Measurements from ENCODE around the gene ZGPAT. TPM values are rescaled to one million over a fixed set of nuclear protein-coding genes. Genes with fewer than 3 reads are reported as not detected.
A peak's percentile ranks its signal among the peaks of the same experiment; 100 is the strongest.
"Not testable (repeated sequence)": the region's sequence is repeated elsewhere in the genome, so short reads cannot be mapped to it uniquely, and the experiment has no call there.

The ZGPAT gene
- total RNA-seq (10 to 100 TPM; 42.9 to 49.9 (median 45.4) TPM), polyA plus RNA-seq (10 to 100 TPM; 47.5 to 82.1 TPM), total RNA-seq (17.1 reads per million, percentile 47 among the genes with 10 or more reads in this experiment)

GRCh38 chr20:63707558-63708300 lies at the start of gene ZGPAT, which contains the start of gene ARFRP1:
Gene ZGPAT (plus strand): TSS chr20:63708039. CDS start chr20:63708581, 542 bp downstream.
Gene ARFRP1 (minus strand): TSS chr20:63707976. CDS start chr20:63707091, 885 bp downstream.
- Mint-ChIP-seq H3K27ac (peak within 1 kb of the TSS; percentile 82 to 97 (median 87)), H3K4me3 (peak within 1 kb of the TSS; percentile 86 to 95 (median 90)), H3K36me3 (peaks cover 15 to 37% (median 24%) of the 10 kb centered on the region in 5 donors), H3K4me1 (peaks cover 33 to 62% (median 46%) of the 10 kb centered on the region in 7 donors), H3K27me3 (no peaks in the 10 kb centered on the region), H3K9me3 (peaks cover 0 to 5% (median 0%) of the 10 kb centered on the region in 11 donors)
- ChIA-PET CTCF (interaction anchor here (0.6 to 2.7 kb wide), 16 partner anchors 9 to 359 kb away, joined by 3 to 27 read pairs (median 4); partner anchors contain the start of genes LIME1, PRPF6, PTK6 and SLC2A4RG), POLR2A (interaction anchor here (0.7 to 5.1 kb wide), 23 partner anchors 10 to 372 kb away, joined by 3 to 137 read pairs (median 4); partner anchors contain the start of genes GMEB2, LIME1, OPRL1 and PPDPF)
- Histone ChIP-seq H3K4me3 (ENCODE audit: low read length) (peak within 1 kb of the TSS; percentile 91), H3K4me1 (ENCODE audit: control insufficient read depth in 2 of 2, insufficient read depth in 2 of 2, low read length in 2 of 2) (peaks cover 22 to 30% of the 10 kb centered on the region in 2 donors), H3K27ac (ENCODE audit: low read depth, low read length) (peak within 1 kb of the TSS; percentile 81), H3K9me3 (ENCODE audit: control insufficient read depth in 2 of 3, low read length in 3 of 3) (no peaks in the 10 kb centered on the region), H3K27me3 (ENCODE audit: control insufficient read depth in 2 of 2, insufficient read depth in 2 of 2, low read length in 2 of 2) (no peaks in the 10 kb centered on the region), H3K36me3 (ENCODE audit: control insufficient read depth in 2 of 3, insufficient read depth in 3 of 3, low read length in 3 of 3) (peaks cover 0 to 75% (median 27%) of the 10 kb centered on the region in 3 experiments)
- ATAC-seq (peak; percentile 92), DNase-seq (peak; percentile 77 to 92 (median 88))
- intact Hi-C loops (cut with micrococcal nuclease) = loop anchor here (1.0 to 5.0 kb wide), 22 partner anchors 23 to 415 kb away; partner anchors contain the start of genes RTEL1 (in 2 of the 2), TCEA2 (in 2 of the 2), UCKL1 (in 2 of the 2) and DNAJC5 (in 1 of the 2)

- POLR2A ChIA-PET = interaction anchor here (0.8 to 4.5 kb wide), 16 partner anchors 10 to 322 kb away, joined by 3 to 53 read pairs (median 4); partner anchors contain the start of genes GMEB2, HELZ2, LIME1 and PPDPF
- H3K4me3 ChIP-seq (ENCODE audit: low read length) = peak overlapping the region; percentile 100
- H3K4me1 Mint-ChIP-seq = peaks cover 14 to 55% (median 35%) of the 10 kb centered on the region in 7 donors
Observed at GRCh38 chr20:63658749-63659187, 49.1 kb upstream of the ZGPAT start.

GRCh38 chr20:63659370-63659769 lies 48.5 kb upstream of the ZGPAT start:
- no peak for DNase-seq
- ChIA-PET CTCF (no interaction called here), POLR2A (no interaction called here)
- Histone ChIP-seq H3K4me1 (ENCODE audit: control insufficient read depth in 2 of 2, insufficient read depth in 2 of 2, low read length in 2 of 2) (peaks cover 10 to 16% of the 10 kb centered on the region in 2 donors), H3K27me3 (ENCODE audit: control insufficient read depth in 2 of 2, insufficient read depth in 2 of 2, low read length in 2 of 2) (no peaks in the 10 kb centered on the region), H3K27ac (ENCODE audit: low read depth, low read length) (no peak overlapping the region), H3K4me3 (ENCODE audit: low read length) (peak overlapping the region; percentile 100), H3K36me3 (ENCODE audit: control insufficient read depth in 2 of 3, insufficient read depth in 3 of 3, low read length in 3 of 3) (peaks cover 0 to 38% (median 0%) of the 10 kb centered on the region in 3 experiments), H3K9me3 (ENCODE audit: control insufficient read depth in 2 of 3, low read length in 3 of 3) (no peaks in the 10 kb centered on the region)
- Mint-ChIP-seq H3K4me3 (peak overlapping the region in 9 of 10 donors; percentile 86 to 97 (median 95)), H3K4me1 (peaks cover 8 to 49% (median 29%) of the 10 kb centered on the region in 7 donors), H3K27ac (peak overlapping the region in 1 of 9 donors; percentile 97), H3K27me3 (peaks cover 0 to 2% (median 0%) of the 10 kb centered on the region in 5 donors), H3K36me3 (peaks cover 0 to 8% (median 0%) of the 10 kb centered on the region in 5 donors), H3K9me3 (no peaks in the 10 kb centered on the region)
- intact Hi-C loops (cut with micrococcal nuclease) = loop anchor here in 1 of 2 donors (2.0 to 10.0 kb wide), 2 partner anchors 79 to 1275 kb away; partner anchors contain the start of gene RPS21
- ATAC-seq = no peak

More at GRCh38 chr20:63658749-63659187, 49.1 kb upstream of the ZGPAT start:
- H3K4me1 ChIP-seq (ENCODE audit: control insufficient read depth in 2 of 2, insufficient read depth in 2 of 2, low read length in 2 of 2) = peaks cover 16 to 20% of the 10 kb centered on the region in 2 donors
- H3K27me3 ChIP-seq (ENCODE audit: control insufficient read depth in 2 of 2, insufficient read depth in 2 of 2, low read length in 2 of 2) = no peaks in the 10 kb centered on the region
- DNase-seq = no peak
- H3K27ac ChIP-seq (ENCODE audit: low read depth, low read length) = peak overlapping the region; percentile 83
- CTCF ChIA-PET = interaction anchor here (0.7 to 1.3 kb wide), 2 partner anchors 37 to 207 kb away, joined by 3 to 4 read pairs; no protein-coding TSS in a partner anchor
- H3K27ac Mint-ChIP-seq = peak overlapping the region; percentile 93 to 97 (median 95)
- H3K9me3 ChIP-seq (ENCODE audit: control insufficient read depth in 2 of 3, low read length in 3 of 3) = no peaks in the 10 kb centered on the region
- H3K27me3 Mint-ChIP-seq = peaks cover 0 to 2% (median 0%) of the 10 kb centered on the region in 5 donors
- peak overlapping the region; percentile 86 to 97 (median 94) for H3K4me3 Mint-ChIP-seq
- ATAC-seq = no peak
- peaks cover 0 to 33% (median 0%) of the 10 kb centered on the region in 3 experiments for H3K36me3 ChIP-seq (ENCODE audit: control insufficient read depth in 2 of 3, insufficient read depth in 3 of 3, low read length in 3 of 3)
- H3K36me3 Mint-ChIP-seq = peaks cover 0 to 8% (median 0%) of the 10 kb centered on the region in 5 donors
- intact Hi-C loops (cut with micrococcal nuclease) = loop anchor here (1.0 to 10.0 kb wide), 11 partner anchors 16 to 1274 kb away; partner anchors contain the start of genes ARFRP1 (in 2 of the 2), GMEB2 (in 2 of the 2), PRPF6 (in 2 of the 2) and LIME1 (in 1 of the 2)
- H3K9me3 Mint-ChIP-seq = no peaks in the 10 kb centered on the region

- H3K9me3 Mint-ChIP-seq; H3K27ac Mint-ChIP-seq; H3K27me3 ChIP-seq (ENCODE audit: control insufficient read depth in 2 of 2, insufficient read depth in 2 of 2, low read length in 2 of 2); H3K4me3 ChIP-seq (ENCODE audit: low read length); CTCF ChIA-PET; intact Hi-C loops (cut with micrococcal nuclease); H3K27me3 Mint-ChIP-seq; H3K27ac ChIP-seq (ENCODE audit: low read depth, low read length); H3K4me1 ChIP-seq (ENCODE audit: control insufficient read depth in 2 of 2, insufficient read depth in 2 of 2, low read length in 2 of 2); H3K9me3 ChIP-seq (ENCODE audit: control insufficient read depth in 2 of 3, low read length in 3 of 3); DNase-seq; ATAC-seq: not testable (repeated sequence)
- H3K4me3 Mint-ChIP-seq = peak overlapping the region; percentile 39 to 97 (median 68)
- H3K36me3 Mint-ChIP-seq = peaks cover 0 to 11% (median 0%) of the 10 kb centered on the region in 5 donors
- POLR2A ChIA-PET = interaction anchor here (0.9 kb wide), 1 partner anchor 8 kb away, joined by 3 read pairs; no protein-coding TSS in a partner anchor
- H3K4me1 Mint-ChIP-seq = peaks cover 0 to 42% (median 24%) of the 10 kb centered on the region in 7 donors
- H3K36me3 ChIP-seq (ENCODE audit: control insufficient read depth in 2 of 3, insufficient read depth in 3 of 3, low read length in 3 of 3) = peaks cover 0 to 46% (median 0%) of the 10 kb centered on the region in 3 experiments
Observed at GRCh38 chr20:63660174-63660573, 47.7 kb upstream of the ZGPAT start.

DNA sequence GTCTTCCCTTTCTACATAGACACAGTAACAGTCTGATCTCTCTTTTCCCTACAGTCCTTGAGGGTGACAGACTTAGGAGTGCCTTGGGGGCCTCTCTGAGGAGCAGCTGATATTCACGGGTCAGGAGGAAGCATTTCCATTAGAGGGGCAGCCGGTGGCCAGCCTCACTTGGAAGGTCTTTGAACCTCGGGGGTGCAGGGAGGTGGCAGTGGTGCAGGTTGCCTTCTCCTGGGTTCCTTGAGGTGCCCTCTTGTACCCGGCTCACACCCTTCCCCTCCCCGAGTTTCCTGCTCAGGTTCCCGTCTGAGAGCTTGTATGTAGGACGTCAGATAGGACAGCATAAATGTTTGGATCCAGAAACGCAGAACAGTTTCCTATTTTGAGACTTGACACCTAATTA lies 47.2 kb upstream of the ZGPAT start:
- ChIA-PET CTCF (no interaction called here), POLR2A (interaction anchor here (0.9 kb wide), 1 partner anchor 9 kb away, joined by 3 read pairs; no protein-coding TSS in a partner anchor)
- intact Hi-C loops (cut with micrococcal nuclease) = no loop called here
- Mint-ChIP-seq H3K4me1 (peaks cover 0 to 38% (median 24%) of the 10 kb centered on the region in 7 donors), H3K4me3 (peak overlapping the region in 5 of 10 donors; percentile 25 to 51 (median 45)), H3K27me3 (peaks cover 0 to 2% (median 0%) of the 10 kb centered on the region in 5 donors), H3K27ac (no peak overlapping the region), H3K36me3 (peaks cover 0 to 11% (median 0%) of the 10 kb centered on the region in 5 donors), H3K9me3 (no peaks in the 10 kb centered on the region)
- ATAC-seq (no peak), DNase-seq (no peak)
- H3K9me3 ChIP-seq (ENCODE audit: control insufficient read depth in 2 of 3, low read length in 3 of 3) = no peaks in the 10 kb centered on the region
- no peak overlapping the region for H3K4me3 ChIP-seq (ENCODE audit: low read length)
- H3K27ac ChIP-seq (ENCODE audit: low read depth, low read length) = no peak overlapping the region
- peaks cover 7 to 8% of the 10 kb centered on the region in 2 donors for H3K4me1 ChIP-seq (ENCODE audit: control insufficient read depth in 2 of 2, insufficient read depth in 2 of 2, low read length in 2 of 2)
- H3K36me3 ChIP-seq (ENCODE audit: control insufficient read depth in 2 of 3, insufficient read depth in 3 of 3, low read length in 3 of 3) = peaks cover 0 to 50% (median 0%) of the 10 kb centered on the region in 3 experiments
- H3K27me3 ChIP-seq (ENCODE audit: control insufficient read depth in 2 of 2, insufficient read depth in 2 of 2, low read length in 2 of 2) = no peaks in the 10 kb centered on the region

- no peak overlapping the region for H3K4me3 ChIP-seq (ENCODE audit: low read length)
- DNase-seq (no peak), ATAC-seq (no peak)
- Mint-ChIP-seq H3K27me3 (peaks cover 0 to 2% (median 0%) of the 10 kb centered on the region in 5 donors), H3K27ac (no peak overlapping the region), H3K9me3 (no peaks in the 10 kb centered on the region), H3K4me3 (no peak overlapping the region), H3K4me1 (peaks cover 0 to 38% (median 24%) of the 10 kb centered on the region in 7 donors), H3K36me3 (peaks cover 0 to 11% (median 1%) of the 10 kb centered on the region in 5 donors)
- ChIA-PET POLR2A (interaction anchor here (0.9 kb wide), 1 partner anchor 9 kb away, joined by 3 read pairs; no protein-coding TSS in a partner anchor), CTCF (no interaction called here)
- no peaks in the 10 kb centered on the region for H3K9me3 ChIP-seq (ENCODE audit: control insufficient read depth in 2 of 3, low read length in 3 of 3)
- H3K36me3 ChIP-seq (ENCODE audit: control insufficient read depth in 2 of 3, insufficient read depth in 3 of 3, low read length in 3 of 3) = peaks cover 0 to 55% (median 0%) of the 10 kb centered on the region in 3 experiments
- peaks cover 7 to 8% of the 10 kb centered on the region in 2 donors for H3K4me1 ChIP-seq (ENCODE audit: control insufficient read depth in 2 of 2, insufficient read depth in 2 of 2, low read length in 2 of 2)
- no peak overlapping the region for H3K27ac ChIP-seq (ENCODE audit: low read depth, low read length)
- H3K27me3 ChIP-seq (ENCODE audit: control insufficient read depth in 2 of 2, insufficient read depth in 2 of 2, low read length in 2 of 2) = no peaks in the 10 kb centered on the region
- intact Hi-C loops (cut with micrococcal nuclease) = no loop called here
Observed at GRCh38 chr20:63661108-63661507, 46.7 kb upstream of the ZGPAT start.
